SK-N-SH (cell line): ENCODE results near the gene SDK1.

Source experiments
- CTCF ChIP-seq: fragments of 200-600 bp; sonication (generic); IDR thresholded peaks from 2 replicates; pipeline ENCODE4 v1.6.1; 2017; ENCODE audit warnings: antibody characterized with exemption, mild to moderate bottlenecking, moderate library complexity
- NRF1 ChIP-seq: IDR thresholded peaks from 2 replicates; pipeline ENCODE4 v1.6.1; 2012; ENCODE audit warnings: low read depth, mild to moderate bottlenecking, low read length
- POLR2AphosphoS5 ChIP-seq: IDR thresholded peaks from 2 replicates; pipeline ENCODE4 v1.6.1; 2012; ENCODE audit warnings: low read depth, low read length
- SMC3 ChIP-seq: IDR thresholded peaks from 2 replicates; pipeline ENCODE4 v1.6.1; 2012; ENCODE audit warnings: low read depth, low read length, improper control_type of control experiment

- no peak for TF ChIP-seq CTCF
- TF ChIP-seq NRF1, result no peak
- no peak for TF ChIP-seq SMC3
- no peak for TF ChIP-seq POLR2AphosphoS5
Measured at GRCh38 chr7:4163565-4164203, 862.6 kb downstream of the SDK1 start.
